Mesenchymal stem cell (in vitro differentiated cells and primary cell): ENCODE measurements around the gene MDC1.

Experiments
- DNase-seq: peaks from one replicate; pipeline ENCODE4 v3.0.0-alpha.2; 2013
- H2AFZ ChIP-seq: one replicate; pipeline ENCODE4 v1.6.1; 2013; ENCODE audit warnings: low read depth, mild to moderate bottlenecking, control low read depth, inconsistent platforms, low read length, moderate library complexity
- H2AK5ac ChIP-seq: 2 replicates; pipeline ENCODE4 v1.6.1; 2013; ENCODE audit warnings: low read length, moderate library complexity, mild to moderate bottlenecking, inconsistent platforms; ENCODE audit not compliant: severe bottlenecking
- H2BK120ac ChIP-seq: one replicate; pipeline ENCODE4 v1.6.1; 2013; ENCODE audit warnings: low read depth, mild to moderate bottlenecking, inconsistent platforms, low read length, moderate library complexity
- H2BK12ac ChIP-seq, 2 experiments: one replicate each; pipeline ENCODE4 v1.6.1; 2013; ENCODE audit warnings: inconsistent platforms in 2 of 2, low read length in 2 of 2, mild to moderate bottlenecking in 2 of 2, moderate library complexity in 2 of 2, control low read depth in 1 of 2
- H2BK15ac ChIP-seq: one replicate; pipeline ENCODE4 v1.6.1; 2013; ENCODE audit warnings: mild to moderate bottlenecking, low read depth, inconsistent platforms; ENCODE audit not compliant: poor library complexity, severe bottlenecking
- H2BK5ac ChIP-seq: 2 replicates; pipeline ENCODE4 v1.6.1; 2013; ENCODE audit warnings: low read depth, mild to moderate bottlenecking, low read length, control low read depth, inconsistent platforms; ENCODE audit not compliant: poor library complexity, severe bottlenecking
- H3K14ac ChIP-seq, 2 experiments: one replicate each; pipeline ENCODE4 v1.6.1; 2013; ENCODE audit warnings: inconsistent platforms in 2 of 2, low read length in 2 of 2, control low read depth in 1 of 2, mild to moderate bottlenecking in 1 of 2, moderate library complexity in 1 of 2
- H3K18ac ChIP-seq, 2 experiments: one replicate each; pipeline ENCODE4 v1.6.1; 2013; ENCODE audit warnings: inconsistent platforms in 2 of 2, low read length in 2 of 2, control low read depth in 1 of 2, low read depth in 1 of 2, mild to moderate bottlenecking in 1 of 2
- H3K23ac ChIP-seq, 2 experiments: one replicate each; pipeline ENCODE4 v1.6.1; 2013; ENCODE audit warnings: inconsistent platforms in 2 of 2, low read length in 2 of 2, mild to moderate bottlenecking in 2 of 2, moderate library complexity in 2 of 2, control low read depth in 1 of 2
- H3K27ac ChIP-seq: 2 replicates; pipeline ENCODE4 v1.5.1; 2013; ENCODE audit warnings: mild to moderate bottlenecking, moderate library complexity, low read length, control low read depth, inconsistent platforms; ENCODE audit not compliant: poor library complexity, severe bottlenecking
- H3K27me3 ChIP-seq, 2 experiments: 2 replicates each; pipeline versions ENCODE4 v1.6.1 to v1.7.0; 2013; ENCODE audit warnings: low read length in 2 of 2, mild to moderate bottlenecking in 2 of 2, moderate library complexity in 2 of 2, control low read depth in 1 of 2, inconsistent platforms in 1 of 2; ENCODE audit not compliant: control insufficient read depth in 1 of 2, insufficient read depth in 1 of 2
- H3K36me3 ChIP-seq, 2 experiments: 2 replicates each; pipeline versions ENCODE4 v1.6.1 to v1.7.0; 2013; ENCODE audit warnings: low read length in 2 of 2, control low read depth in 1 of 2, inconsistent platforms in 1 of 2, low read depth in 1 of 2, mild to moderate bottlenecking in 1 of 2; ENCODE audit not compliant: insufficient read depth in 2 of 2, control insufficient read depth in 1 of 2
- H3K4ac ChIP-seq, 2 experiments: one replicate each; pipeline ENCODE4 v1.6.1; 2013; ENCODE audit warnings: inconsistent platforms in 2 of 2, low read length in 2 of 2, mild to moderate bottlenecking in 2 of 2, moderate library complexity in 2 of 2, control low read depth in 1 of 2, low read depth in 1 of 2
- H3K4me1 ChIP-seq: 2 replicates; pipeline ENCODE4 v1.6.1; 2013; ENCODE audit warnings: low read depth, low read length, control low read depth; ENCODE audit not compliant: control insufficient read depth, insufficient read depth
- H3K4me2 ChIP-seq: 2 replicates; pipeline ENCODE4 v1.6.1; 2013; ENCODE audit warnings: low read length, mild to moderate bottlenecking, inconsistent platforms; ENCODE audit not compliant: poor library complexity, severe bottlenecking
- H3K4me3 ChIP-seq, 2 experiments: 2 replicates each; pipeline versions ENCODE4 v1.5.1 to v1.7.0; 2013; ENCODE audit warnings: low read length in 2 of 2, mild to moderate bottlenecking in 2 of 2, control low read depth in 1 of 2, low read depth in 1 of 2; ENCODE audit not compliant: insufficient read depth in 1 of 2
- H3K79me1 ChIP-seq: replicated peaks from 2 replicates; pipeline ENCODE4 v1.6.1; 2013; ENCODE audit warnings: mild to moderate bottlenecking, control low read depth, low read length, inconsistent platforms; ENCODE audit not compliant: poor library complexity, severe bottlenecking
- H3K9ac ChIP-seq: 2 replicates; pipeline ENCODE4 v1.7.0; 2013; ENCODE audit warnings: mild to moderate bottlenecking, low read length, moderate library complexity
- H3K9me3 ChIP-seq: 2 replicates; pipeline ENCODE4 v1.7.0; 2013; ENCODE audit warnings: mild to moderate bottlenecking, low read length; ENCODE audit not compliant: control insufficient read depth
- H4K8ac ChIP-seq: one replicate; pipeline ENCODE4 v1.6.1; 2013; ENCODE audit warnings: inconsistent platforms, mild to moderate bottlenecking, low read length, moderate library complexity
- H4K91ac ChIP-seq: one replicate; pipeline ENCODE4 v1.6.1; 2013; ENCODE audit warnings: mild to moderate bottlenecking, low read length, inconsistent platforms
- WGBS: methylation state at CpG from one replicate; pipeline ENCODE4 v1.1.7; 2013; ENCODE audit warnings: mixed read lengths; 5-methylcytosine and 5-hydroxymethylcytosine counted together

MDC1 gene

DNA sequence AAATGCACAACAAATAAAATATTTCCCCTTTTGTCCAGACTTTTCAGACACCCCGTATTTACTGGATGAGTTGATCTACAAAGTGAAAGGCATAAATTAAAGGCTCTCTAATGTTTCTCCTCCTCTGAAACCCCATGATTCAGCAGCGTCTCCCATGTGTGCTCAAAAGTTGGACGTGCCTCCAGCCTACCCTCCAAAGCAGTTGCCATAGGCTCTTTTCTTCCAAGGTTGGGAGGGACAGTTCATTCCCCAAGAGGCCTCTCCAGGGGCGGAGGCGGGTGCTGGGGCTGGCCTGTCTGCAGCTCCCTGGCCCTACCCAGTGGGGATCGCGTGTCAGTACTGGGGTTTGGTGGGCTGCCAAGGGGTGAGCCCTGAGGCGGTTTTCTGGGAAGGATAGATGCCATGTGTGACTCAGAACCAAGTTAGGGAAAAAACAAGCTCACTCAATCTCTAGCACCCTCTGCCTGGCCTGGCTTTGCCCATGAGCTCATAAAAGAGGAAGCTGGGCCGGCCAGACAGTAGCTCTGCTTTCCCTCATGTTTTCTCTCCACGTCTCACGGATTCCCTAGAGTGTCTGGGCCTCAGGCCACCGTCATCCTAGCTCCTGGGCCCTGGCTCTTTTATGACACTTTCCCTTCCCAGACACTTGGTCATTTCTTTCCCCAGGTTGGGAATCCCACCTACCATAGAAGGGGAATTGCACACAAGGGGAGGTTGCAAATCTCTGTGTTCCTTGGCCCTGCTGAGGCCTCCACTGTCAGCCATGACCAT, 35.3 kb upstream of the MDC1 start:
- H3K14ac ChIP-seq: peak overlapping the region in 1 of 2 experiments; percentile 73
- peak overlapping the region; percentile 99 for H3K27ac ChIP-seq
- peaks cover 6% of the 10 kb centered on the region for H3K79me1 ChIP-seq
- H3K9ac ChIP-seq: peak overlapping the region; percentile 80
- no peaks in the 10 kb centered on the region for H3K27me3 ChIP-seq
- peak overlapping the region; percentile 85 to 86 for H3K4ac ChIP-seq
- peak overlapping the region; percentile 82 for H2BK12ac ChIP-seq
- H3K4me3 ChIP-seq: peak overlapping the region in 1 of 2 experiments; percentile 62
- H3K36me3 ChIP-seq: no peaks in the 10 kb centered on the region
- 32% methylated on average over 12 of the region's 12 CpGs for WGBS
- H3K4me1 ChIP-seq: peaks cover 25% of the 10 kb centered on the region
- H2BK5ac ChIP-seq: peak overlapping the region; percentile 99
- DNase-seq: peak; percentile 100
- peak overlapping the region; percentile 86 for H2BK120ac ChIP-seq
- H3K23ac ChIP-seq: no peak overlapping the region
- peak overlapping the region; percentile 92 for H4K91ac ChIP-seq
- H4K8ac ChIP-seq: peak overlapping the region; percentile 93
- H3K4me2 ChIP-seq: no peak overlapping the region
- H3K9me3 ChIP-seq: no peaks in the 10 kb centered on the region
- H2AK5ac ChIP-seq: peak overlapping the region; percentile 97
- H3K18ac ChIP-seq: peak overlapping the region; percentile 74 to 92
- no peak overlapping the region for H2AFZ ChIP-seq
- H2BK15ac ChIP-seq: peak overlapping the region; percentile 94

DNA sequence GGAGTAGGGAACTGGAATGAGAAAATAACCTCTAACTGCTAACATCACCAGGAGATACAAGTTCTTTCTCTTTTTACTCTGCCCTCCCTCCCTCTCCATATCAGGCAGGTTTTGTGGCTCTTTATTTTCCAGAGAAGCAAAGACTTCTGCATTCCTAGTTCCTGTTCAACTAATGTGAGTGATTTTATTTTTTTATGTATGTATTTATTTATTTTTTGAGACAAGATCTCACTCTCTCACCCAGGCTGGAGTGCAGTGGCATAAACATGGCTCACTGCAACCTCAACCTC, 33.2 kb upstream of the MDC1 start:
- Histone ChIP-seq H3K4me3 (no peak overlapping the region), H2BK5ac (peak overlapping the region; percentile 85), H2BK15ac (no peak overlapping the region), H3K4me1 (peaks cover 26% of the 10 kb centered on the region), H2AK5ac (peak overlapping the region; percentile 88), H3K79me1 (no peaks in the 10 kb centered on the region), H3K9me3 (no peaks in the 10 kb centered on the region), H3K23ac (no peak overlapping the region), H3K27ac (peak overlapping the region; percentile 89), H3K18ac (no peak overlapping the region), H3K9ac (no peak overlapping the region), H3K4ac (no peak overlapping the region), H2AFZ (no peak overlapping the region), H2BK120ac (no peak overlapping the region), H3K14ac (no peak overlapping the region), H2BK12ac (peak overlapping the region in 1 of 2 experiments; percentile 31), H4K91ac (no peak overlapping the region), H3K36me3 (no peaks in the 10 kb centered on the region), H3K4me2 (no peak overlapping the region), H4K8ac (no peak overlapping the region), H3K27me3 (no peaks in the 10 kb centered on the region)
- no peak for DNase-seq

- H2BK120ac ChIP-seq: no peak overlapping the region
- H3K14ac ChIP-seq: peak overlapping the region in 1 of 2 experiments; percentile 87
- no peaks in the 10 kb centered on the region for H3K9me3 ChIP-seq
- no peaks in the 10 kb centered on the region for H3K27me3 ChIP-seq
- H3K4me1 ChIP-seq: peaks cover 27% of the 10 kb centered on the region
- H3K36me3 ChIP-seq: no peaks in the 10 kb centered on the region
- WGBS: 89% methylated on average over 12 of the region's 12 CpGs
- no peaks in the 10 kb centered on the region for H3K79me1 ChIP-seq
- H3K18ac ChIP-seq: peak overlapping the region in 1 of 2 experiments; percentile 96
- H4K8ac ChIP-seq: no peak overlapping the region
- H2AK5ac ChIP-seq: peak overlapping the region; percentile 100
- H2BK12ac ChIP-seq: peak overlapping the region; percentile 32 to 98
- no peak overlapping the region for H2AFZ ChIP-seq
- peak overlapping the region; percentile 94 for H2BK5ac ChIP-seq
- H3K4me3 ChIP-seq: no peak overlapping the region
- H3K27ac ChIP-seq: peak overlapping the region; percentile 89
- no peak overlapping the region for H3K4me2 ChIP-seq
- DNase-seq: no peak
- H3K4ac ChIP-seq: peak overlapping the region in 1 of 2 experiments; percentile 78
- peak overlapping the region; percentile 30 for H3K9ac ChIP-seq
- peak overlapping the region; percentile 56 for H2BK15ac ChIP-seq
- no peak overlapping the region for H3K23ac ChIP-seq
- H4K91ac ChIP-seq: no peak overlapping the region
Measured at GRCh38 chr6:30749554-30750378, 32.7 kb upstream of the MDC1 start.
